ENCODE data around the gene AGBL5.

The AGBL5 gene

GRCh38 chr2:27050996-27051901, at the start of gene AGBL5:
TSS of gene AGBL5 (plus strand) at chr2:27051668. CDS start at chr2:27052959, 1,291 bp downstream.
- DNase-seq (ENCODE audit: extremely low spot score, insufficient read length, low read depth) = peak; percentile 98
- peak; percentile 85 for FAIRE-seq

- DNase-seq (ENCODE audit: extremely low spot score, insufficient read length, low read depth) = no peak
- no peak for FAIRE-seq
Observed at GRCh38 chr2:27001950-27002349, 49.5 kb upstream of the AGBL5 start.

GRCh38 chr2:27003007-27003406, 48.5 kb upstream of the AGBL5 start:
- FAIRE-seq (no peak), DNase-seq (ENCODE audit: extremely low spot score, insufficient read length, low read depth) (no peak)

GRCh38 chr2:27003857-27004256, 47.6 kb upstream of the AGBL5 start:
- FAIRE-seq (no peak), DNase-seq (ENCODE audit: extremely low spot score, insufficient read length, low read depth) (no peak)

GRCh38 chr2:27006602-27007415, 44.7 kb upstream of the AGBL5 start:
- FAIRE-seq (no peak), DNase-seq (ENCODE audit: extremely low spot score, insufficient read length, low read depth) (no peak)

GRCh38 chr2:27007416-27008374, 43.8 kb upstream of the AGBL5 start:
- no peak for FAIRE-seq

GRCh38 chr2:27008678-27009077, 42.8 kb upstream of the AGBL5 start:
- FAIRE-seq = no peak
- no peak for DNase-seq (ENCODE audit: extremely low spot score, insufficient read length, low read depth)

More at GRCh38 chr2:27007416-27008374, 43.8 kb upstream of the AGBL5 start:
- no peak for DNase-seq (ENCODE audit: extremely low spot score, insufficient read length, low read depth)

- FAIRE-seq (no peak), DNase-seq (ENCODE audit: extremely low spot score, insufficient read length, low read depth) (no peak)
Observed at GRCh38 chr2:27009083-27009482, 42.4 kb upstream of the AGBL5 start.

- DNase-seq (ENCODE audit: extremely low spot score, insufficient read length, low read depth) = no peak
- FAIRE-seq = no peak
Observed at GRCh38 chr2:27009716-27010115, 41.8 kb upstream of the AGBL5 start.

- DNase-seq (ENCODE audit: extremely low spot score, insufficient read length, low read depth) = no peak
- no peak for FAIRE-seq
Observed at GRCh38 chr2:27010139-27010538, 41.3 kb upstream of the AGBL5 start.

GRCh38 chr2:27013738-27014137, 37.7 kb upstream of the AGBL5 start:
- FAIRE-seq = no peak

GRCh38 chr2:27014771-27015433, 36.6 kb upstream of the AGBL5 start:
- no peak for DNase-seq (ENCODE audit: extremely low spot score, insufficient read length, low read depth)
- FAIRE-seq = no peak

More at GRCh38 chr2:27013738-27014137, 37.7 kb upstream of the AGBL5 start:
- DNase-seq (ENCODE audit: extremely low spot score, insufficient read length, low read depth) = no peak

GRCh38 chr2:27016801-27017325, 34.6 kb upstream of the AGBL5 start:
- peak; percentile 67 for FAIRE-seq
- no peak for DNase-seq (ENCODE audit: extremely low spot score, insufficient read length, low read depth)

- no peak for DNase-seq (ENCODE audit: extremely low spot score, insufficient read length, low read depth)
Observed at GRCh38 chr2:27018142-27018541, 33.3 kb upstream of the AGBL5 start.

GRCh38 chr2:27019459-27019858, 32.0 kb upstream of the AGBL5 start:
- FAIRE-seq (no peak), DNase-seq (ENCODE audit: extremely low spot score, insufficient read length, low read depth) (no peak)

More at GRCh38 chr2:27018142-27018541, 33.3 kb upstream of the AGBL5 start:
- FAIRE-seq = no peak

GRCh38 chr2:27019931-27020855, 31.3 kb upstream of the AGBL5 start:
- no peak for FAIRE-seq

GRCh38 chr2:27021253-27022049, 30.0 kb upstream of the AGBL5 start:
- DNase-seq (ENCODE audit: extremely low spot score, insufficient read length, low read depth) (no peak), FAIRE-seq (no peak)

More at GRCh38 chr2:27019931-27020855, 31.3 kb upstream of the AGBL5 start:
- DNase-seq (ENCODE audit: extremely low spot score, insufficient read length, low read depth) = no peak
